RWPE2 (cell line): ENCODE results near the gene CDKL2.
"Not testable (repeated sequence)": the region's sequence is repeated elsewhere in the genome, so short reads cannot be mapped to it uniquely, and the experiment has no call there.

Experiments
- ATAC-seq: fragments of 200-7000 bp; cut with Tn5 transposase; 3 replicates; pipeline ENCODE4 v1.9.1; 2021; ENCODE audit warnings: low read depth
- DNase-seq: peaks from one replicate; pipeline ENCODE4 v3.0.0-alpha.2; 2020; ENCODE audit warnings: low spot score
- H3K27ac ChIP-seq: fragments of 450-650 bp; 2 replicates; pipeline ENCODE4 v1.5.1; 2017; ENCODE audit warnings: mild to moderate bottlenecking; ENCODE audit not compliant: poor library complexity, severe bottlenecking
- H3K27me3 ChIP-seq: fragments of 250-450 bp; sonication (Bioruptor Pico); 2 replicates; pipeline ENCODE4 v1.5.1; 2021; ENCODE audit warnings: mild to moderate bottlenecking, moderate library complexity; ENCODE audit not compliant: insufficient read depth, poor library complexity, severe bottlenecking
- H3K36me3 ChIP-seq: fragments of 250-450 bp; sonication (Bioruptor Pico); 2 replicates; pipeline ENCODE4 v1.5.1; 2020; ENCODE audit warnings: low read depth, mild to moderate bottlenecking, moderate library complexity
- H3K4me1 ChIP-seq: fragments of 250-450 bp; sonication (Bioruptor Pico); 2 replicates; pipeline ENCODE4 v1.5.1; 2021; ENCODE audit warnings: mild to moderate bottlenecking, moderate library complexity; ENCODE audit not compliant: insufficient read depth, poor library complexity, severe bottlenecking
- H3K4me3 ChIP-seq: fragments of 250-450 bp; sonication (Bioruptor Pico); 2 replicates; pipeline ENCODE4 v1.5.1; 2021; ENCODE audit warnings: mild to moderate bottlenecking, moderate library complexity; ENCODE audit not compliant: severe bottlenecking
- H3K9me3 ChIP-seq: fragments of 250-450 bp; sonication (Bioruptor Pico); 2 replicates; pipeline ENCODE4 v1.5.1; 2021; ENCODE audit warnings: mild to moderate bottlenecking, moderate library complexity; ENCODE audit not compliant: severe bottlenecking
- TF ChIP-seq, protein P1 (sequence below): fragments of 450-650 bp; IDR thresholded peaks from one replicate; pipeline ENCODE4 v1.5.1; 2017; ENCODE audit warnings: mild to moderate bottlenecking, moderate library complexity; ENCODE audit not compliant: poor library complexity, severe bottlenecking

Gene CDKL2

DNA sequence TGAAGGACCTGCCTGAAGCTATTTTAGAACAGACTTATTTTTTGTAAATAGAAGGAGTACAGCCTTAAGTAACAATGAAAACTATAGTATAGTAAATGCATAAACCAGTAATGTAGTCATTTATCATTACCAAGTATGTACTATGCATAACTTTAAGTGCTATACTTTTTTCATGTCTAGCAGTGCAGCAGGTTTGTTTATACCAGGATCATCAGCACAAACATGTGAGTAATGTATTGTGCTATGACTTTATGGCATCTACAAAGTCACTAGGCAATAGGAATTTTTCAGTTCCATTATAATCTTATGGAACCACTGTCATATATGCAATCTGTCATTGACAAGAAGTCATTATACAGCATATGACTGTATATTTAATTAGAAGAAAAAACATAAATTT lies 77.9 kb downstream of the CDKL2 start:
- Histone ChIP-seq H3K27me3 (no peaks in the 10 kb centered on the region), H3K4me3 (no peak overlapping the region), H3K36me3 (no peaks in the 10 kb centered on the region), H3K27ac (no peak overlapping the region), H3K9me3 (no peaks in the 10 kb centered on the region), H3K4me1 (peaks cover 9% of the 10 kb centered on the region)
- TF ChIP-seq, protein P1, sequence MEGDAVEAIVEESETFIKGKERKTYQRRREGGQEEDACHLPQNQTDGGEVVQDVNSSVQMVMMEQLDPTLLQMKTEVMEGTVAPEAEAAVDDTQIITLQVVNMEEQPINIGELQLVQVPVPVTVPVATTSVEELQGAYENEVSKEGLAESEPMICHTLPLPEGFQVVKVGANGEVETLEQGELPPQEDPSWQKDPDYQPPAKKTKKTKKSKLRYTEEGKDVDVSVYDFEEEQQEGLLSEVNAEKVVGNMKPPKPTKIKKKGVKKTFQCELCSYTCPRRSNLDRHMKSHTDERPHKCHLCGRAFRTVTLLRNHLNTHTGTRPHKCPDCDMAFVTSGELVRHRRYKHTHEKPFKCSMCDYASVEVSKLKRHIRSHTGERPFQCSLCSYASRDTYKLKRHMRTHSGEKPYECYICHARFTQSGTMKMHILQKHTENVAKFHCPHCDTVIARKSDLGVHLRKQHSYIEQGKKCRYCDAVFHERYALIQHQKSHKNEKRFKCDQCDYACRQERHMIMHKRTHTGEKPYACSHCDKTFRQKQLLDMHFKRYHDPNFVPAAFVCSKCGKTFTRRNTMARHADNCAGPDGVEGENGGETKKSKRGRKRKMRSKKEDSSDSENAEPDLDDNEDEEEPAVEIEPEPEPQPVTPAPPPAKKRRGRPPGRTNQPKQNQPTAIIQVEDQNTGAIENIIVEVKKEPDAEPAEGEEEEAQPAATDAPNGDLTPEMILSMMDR: no peak
- ATAC-seq (no peak), DNase-seq (no peak)

DNA sequence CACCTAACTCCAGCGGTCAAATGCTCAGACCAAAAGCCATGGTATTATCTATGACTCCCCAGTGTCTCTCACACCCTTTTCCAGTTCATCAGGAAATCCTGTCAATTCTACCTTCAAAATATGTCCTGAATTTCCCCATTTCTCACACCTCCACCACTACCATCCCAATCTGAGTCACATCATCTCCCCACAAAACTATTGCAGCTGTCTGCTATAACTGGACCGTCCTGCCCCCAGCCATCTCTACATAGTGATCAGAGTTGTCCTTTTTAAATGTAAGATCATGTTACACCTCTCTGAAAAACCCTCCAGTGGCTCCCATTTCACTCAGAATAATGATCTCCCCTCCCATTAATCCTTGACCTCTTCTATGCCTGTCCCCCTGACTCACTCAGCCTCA lies 81.3 kb downstream of the CDKL2 start:
- no peaks in the 10 kb centered on the region for H3K36me3 ChIP-seq
- H3K27me3 ChIP-seq: no peaks in the 10 kb centered on the region
- no peak overlapping the region for H3K27ac ChIP-seq
- no peaks in the 10 kb centered on the region for H3K9me3 ChIP-seq
- ATAC-seq: peak; percentile 54; the same call in 2 of the 3 replicates
- H3K4me3 ChIP-seq: no peak overlapping the region
- H3K4me1 ChIP-seq: peaks cover 3% of the 10 kb centered on the region
- TF ChIP-seq, protein P1: no peak
- DNase-seq: no peak

DNA sequence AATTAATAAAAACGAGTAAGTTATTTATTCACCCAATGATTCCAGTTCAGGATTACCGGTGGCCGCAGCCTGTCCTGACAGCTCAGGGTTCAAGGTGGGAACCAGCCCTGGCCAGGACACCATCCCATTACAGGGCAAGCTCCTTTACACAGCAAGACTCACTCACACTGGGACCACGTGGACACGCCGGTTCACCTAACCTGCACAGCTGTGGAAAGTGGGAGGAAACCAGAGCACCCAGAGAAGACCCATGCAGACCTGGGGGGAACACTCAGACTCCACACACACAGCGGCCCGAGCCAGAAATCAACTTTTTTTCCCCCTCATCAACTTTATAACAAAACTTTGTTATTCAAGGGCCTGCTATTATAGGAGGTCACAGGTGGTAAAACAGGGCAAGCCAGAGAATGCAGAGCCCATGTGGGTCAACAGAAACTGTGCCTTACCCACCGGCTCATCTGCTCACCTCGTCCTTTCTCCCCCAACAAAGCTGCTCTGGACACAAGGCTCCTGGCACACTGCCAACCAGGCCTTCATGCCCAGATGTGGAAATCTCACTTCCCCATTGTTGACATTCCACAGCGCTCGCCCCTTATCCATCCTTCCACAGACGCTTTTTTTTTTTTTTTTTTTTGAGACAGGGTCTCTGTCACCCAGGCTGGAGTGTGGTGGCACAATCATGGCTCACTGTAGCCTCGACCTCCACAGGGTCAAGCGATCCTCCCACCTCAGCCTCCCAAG lies 82.5 kb downstream of the CDKL2 start:
- peaks cover 3% of the 10 kb centered on the region for H3K4me1 ChIP-seq
- TF ChIP-seq, protein P1: no peak
- no peaks in the 10 kb centered on the region for H3K9me3 ChIP-seq
- H3K36me3 ChIP-seq: no peaks in the 10 kb centered on the region
- ATAC-seq: no peak
- DNase-seq: no peak
- H3K27ac ChIP-seq: no peak overlapping the region
- no peaks in the 10 kb centered on the region for H3K27me3 ChIP-seq
- H3K4me3 ChIP-seq: no peak overlapping the region

DNA sequence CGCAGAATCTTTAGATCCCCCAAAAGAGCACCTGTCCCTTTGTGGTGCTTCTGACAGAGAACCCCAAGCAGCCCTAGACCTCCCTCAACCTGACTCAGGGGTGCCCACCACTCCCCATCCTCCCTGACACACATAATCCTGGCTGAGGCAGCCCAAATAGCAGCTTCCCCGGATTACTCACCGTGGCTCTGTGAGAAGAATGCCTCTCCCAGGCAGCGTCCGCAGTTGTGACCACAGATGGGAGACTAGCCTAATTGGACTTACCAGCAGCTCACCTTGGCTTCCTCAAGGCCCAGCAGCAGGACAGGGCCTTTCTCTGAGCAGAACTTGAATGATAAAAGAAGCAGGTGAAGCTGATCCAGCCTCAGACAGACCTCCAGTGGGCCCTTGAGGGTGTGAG lies 84.8 kb downstream of the CDKL2 start:
- Histone ChIP-seq H3K9me3 (no peaks in the 10 kb centered on the region), H3K27ac (no peak overlapping the region), H3K4me3 (no peak overlapping the region), H3K4me1 (peaks cover 7% of the 10 kb centered on the region), H3K27me3 (no peaks in the 10 kb centered on the region), H3K36me3 (no peaks in the 10 kb centered on the region)
- TF ChIP-seq, protein P1: no peak
- no peak for DNase-seq
- no peak for ATAC-seq

DNA sequence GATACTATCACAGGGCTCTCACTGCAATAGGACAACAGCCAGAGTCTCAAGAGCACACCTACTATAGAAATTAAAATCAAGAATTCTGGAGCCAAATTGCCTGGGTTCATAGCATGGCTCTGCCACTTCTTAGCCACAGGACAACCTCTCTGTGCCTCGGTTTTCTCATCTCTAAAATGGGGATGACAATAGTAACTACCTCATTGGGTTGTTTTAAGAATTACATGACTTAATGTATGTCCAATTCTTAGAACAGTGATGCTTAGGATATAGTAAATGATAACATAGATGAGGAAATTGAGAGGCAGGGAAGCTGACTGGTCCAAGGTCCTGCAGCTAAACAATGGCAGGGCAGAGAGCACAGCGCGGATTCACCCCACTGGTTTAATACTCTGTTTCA lies 85.5 kb downstream of the CDKL2 start:
- ATAC-seq (no peak), DNase-seq (no peak)
- Histone ChIP-seq H3K4me1 (peaks cover 7% of the 10 kb centered on the region), H3K27me3 (no peaks in the 10 kb centered on the region), H3K4me3 (no peak overlapping the region), H3K27ac (peak overlapping the region; percentile 67), H3K9me3 (no peaks in the 10 kb centered on the region), H3K36me3 (no peaks in the 10 kb centered on the region)
- TF ChIP-seq, protein P1: no peak

DNA sequence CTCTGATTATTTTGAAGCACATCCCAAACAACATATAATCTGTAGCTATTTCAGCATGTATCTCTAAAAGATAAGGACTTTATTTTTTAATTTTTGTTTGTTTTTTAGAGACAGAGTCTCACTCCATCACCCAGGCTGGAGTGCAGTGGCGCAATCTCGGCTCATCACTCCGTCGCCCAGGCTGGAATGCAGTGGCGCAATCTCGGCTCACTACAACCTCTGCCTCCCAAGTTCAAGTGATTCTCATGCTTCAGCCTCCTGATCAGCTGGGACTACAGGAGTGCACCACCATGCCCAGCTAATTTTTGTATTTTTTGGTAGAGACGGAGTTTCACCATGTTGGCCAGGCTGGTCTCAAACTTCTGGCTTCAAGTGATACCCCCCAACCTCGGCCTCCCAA lies 86.1 kb downstream of the CDKL2 start:
- peak overlapping the region; percentile 67 for H3K27ac ChIP-seq
- H3K27me3 ChIP-seq, H3K9me3 ChIP-seq, DNase-seq, H3K36me3 ChIP-seq, ATAC-seq, H3K4me1 ChIP-seq, H3K4me3 ChIP-seq: not testable (repeated sequence)
